Ascending aorta (tissue), 2 donors: Measurements from ENCODE around the gene ANKRD61. TPM values are rescaled to one million over a fixed set of nuclear protein-coding genes. Genes with fewer than 3 reads are reported as not detected.

Experiments
- DNase-seq, 2 donors: peaks; one replicate each; pipeline ENCODE4 v3.0.0-alpha.2; 2019; ENCODE audit warnings: low spot score in 2 of 2
- H3K27ac ChIP-seq, 2 donors: fragments of 200-600 bp; sonication (generic); one replicate each; pipeline ENCODE4 v1.5.1; 2016 to 2017; ENCODE audit warnings: mild to moderate bottlenecking in 1 of 2
- H3K27me3 ChIP-seq: fragments of 200-600 bp; sonication (generic); one replicate; pipeline ENCODE4 v1.5.1; 2017
- H3K36me3 ChIP-seq, 2 donors: fragments of 200-600 bp; sonication (generic); one replicate each; pipeline ENCODE4 v1.5.1; 2016
- H3K4me1 ChIP-seq, 2 donors: fragments of 200-600 bp; sonication (generic); one replicate each; pipeline ENCODE4 v1.5.1; 2016 to 2017; ENCODE audit warnings: mild to moderate bottlenecking in 1 of 2
- H3K4me3 ChIP-seq, 2 donors: fragments of 200-600 bp; sonication (generic); one replicate each; pipeline ENCODE4 v1.5.1; 2016 to 2017; ENCODE audit warnings: mild to moderate bottlenecking in 1 of 2
- H3K9me3 ChIP-seq, 2 donors: fragments of 200-600 bp; sonication (generic); one replicate each; pipeline ENCODE4 v1.5.1; 2016
- CTCF ChIP-seq, 3 experiments: fragments of 200-600 bp in 2 of 3; fragments of 450-650 bp in 1 of 3; sonication (generic) in 2 of 3; IDR thresholded peaks; one replicate each; pipeline ENCODE4 v1.5.1; 2016 to 2019; ENCODE audit warnings: antibody characterized with exemption in 3 of 3, mild to moderate bottlenecking in 1 of 3, moderate library complexity in 1 of 3
- intact Hi-C: fragments of 100-400 bp; cut with DNase I; formaldehyde crosslinking; loops from one replicate; pipeline ENCODE4 v1.15.1; 2023
- total RNA-seq: library from RNA; depleted of rRNA; stranded (reverse); fragments of >200 nt; gene quantifications from one replicate; pipeline ENCODE4 v1.1.0, GENCODE V29; 2016

The ANKRD61 gene
- total RNA-seq, 1 donor from 2014 or later, result not detected

GRCh38 chr7:6028563-6028962, 2.6 kb upstream of the ANKRD61 start:
- no peaks in the 10 kb centered on the region for H3K27me3 ChIP-seq
- H3K4me1 ChIP-seq, result no peaks in the 10 kb centered on the region
- DNase-seq, result no peak
- H3K4me3 ChIP-seq, result no peak overlapping the region
- no peak for TF ChIP-seq CTCF (IDR thresholded peaks at IDR 0.05)
- H3K9me3 ChIP-seq, result no peaks in the 10 kb centered on the region
- no peak overlapping the region for H3K27ac ChIP-seq
- H3K36me3 ChIP-seq, result peaks cover 72 to 86% of the 10 kb centered on the region in 2 donors
- intact Hi-C loops, result no loop called here

- H3K4me3 ChIP-seq, result no peak overlapping the region
- no peak overlapping the region for H3K27ac ChIP-seq
- no peaks in the 10 kb centered on the region for H3K27me3 ChIP-seq
- H3K36me3 ChIP-seq, result peaks cover 63 to 86% of the 10 kb centered on the region in 2 donors
- no peak for TF ChIP-seq CTCF (IDR thresholded peaks at IDR 0.05)
- intact Hi-C loops, result no loop called here
- no peak for DNase-seq
- no peaks in the 10 kb centered on the region for H3K4me1 ChIP-seq
- no peaks in the 10 kb centered on the region for H3K9me3 ChIP-seq
Observed at GRCh38 chr7:6031567-6031966, 391 bp downstream of the ANKRD61 start.

GRCh38 chr7:6032167-6032566, 991 bp downstream of the ANKRD61 start:
- Histone ChIP-seq H3K36me3 (peaks cover 63 to 86% of the 10 kb centered on the region in 2 donors), H3K9me3 (no peaks in the 10 kb centered on the region), H3K27me3 (no peaks in the 10 kb centered on the region), H3K4me3 (no peak overlapping the region), H3K4me1 (no peaks in the 10 kb centered on the region), H3K27ac (no peak overlapping the region)
- no peak for DNase-seq
- no peak for TF ChIP-seq CTCF (IDR thresholded peaks at IDR 0.05)
- intact Hi-C loops, result no loop called here

- no peak for DNase-seq
- intact Hi-C loops, result no loop called here
- no peak overlapping the region for H3K4me3 ChIP-seq
- TF ChIP-seq CTCF (IDR thresholded peaks at IDR 0.05), result no peak
- H3K9me3 ChIP-seq, result no peaks in the 10 kb centered on the region
- no peaks in the 10 kb centered on the region for H3K4me1 ChIP-seq
- no peaks in the 10 kb centered on the region for H3K27me3 ChIP-seq
- no peak overlapping the region for H3K27ac ChIP-seq
- peaks cover 60 to 87% of the 10 kb centered on the region in 2 donors for H3K36me3 ChIP-seq
Observed at GRCh38 chr7:6032641-6033040, 1.5 kb downstream of the ANKRD61 start.

DNA sequence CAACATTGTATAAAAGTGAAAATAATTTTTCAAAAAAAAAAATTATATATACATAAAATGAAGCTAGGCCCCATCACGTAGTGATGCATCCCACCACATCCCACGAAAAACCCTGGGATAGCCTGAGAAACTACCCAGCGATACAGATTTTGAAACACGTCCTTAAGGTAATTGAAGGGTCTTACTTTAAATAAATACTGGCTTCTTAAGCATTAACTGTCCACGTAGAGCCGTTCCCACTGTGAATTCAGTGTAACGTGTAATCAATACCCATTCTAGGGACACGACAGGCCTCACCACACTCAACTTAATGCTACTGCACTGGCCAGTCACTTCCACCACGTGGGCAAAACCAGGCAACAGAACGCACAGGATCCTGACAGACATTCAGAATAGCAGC, 4.0 kb downstream of the ANKRD61 start:
- intact Hi-C loops, result no loop called here
- no peak for DNase-seq
- no peak overlapping the region for H3K27ac ChIP-seq
- TF ChIP-seq CTCF (IDR thresholded peaks at IDR 0.05), result no peak
- peaks cover 47 to 88% of the 10 kb centered on the region in 2 donors for H3K36me3 ChIP-seq
- H3K27me3 ChIP-seq, result no peaks in the 10 kb centered on the region
- H3K9me3 ChIP-seq, result no peaks in the 10 kb centered on the region
- H3K4me3 ChIP-seq, result no peak overlapping the region
- no peaks in the 10 kb centered on the region for H3K4me1 ChIP-seq

GRCh38 chr7:6035686-6036085, 4.5 kb downstream of the ANKRD61 start:
- DNase-seq, result no peak
- Histone ChIP-seq H3K27ac (no peak overlapping the region), H3K27me3 (no peaks in the 10 kb centered on the region), H3K4me3 (no peak overlapping the region), H3K36me3 (peaks cover 50 to 89% of the 10 kb centered on the region in 2 donors), H3K9me3 (no peaks in the 10 kb centered on the region), H3K4me1 (no peaks in the 10 kb centered on the region)
- intact Hi-C loops, result no loop called here
- TF ChIP-seq CTCF (IDR thresholded peaks at IDR 0.05), result no peak
